Measurements from ENCODE around the gene DPY19L3.
"Not testable (repeated sequence)": the region's sequence is repeated elsewhere in the genome, so short reads cannot be mapped to it uniquely, and the experiment has no call there.

DPY19L3 gene, protein sequence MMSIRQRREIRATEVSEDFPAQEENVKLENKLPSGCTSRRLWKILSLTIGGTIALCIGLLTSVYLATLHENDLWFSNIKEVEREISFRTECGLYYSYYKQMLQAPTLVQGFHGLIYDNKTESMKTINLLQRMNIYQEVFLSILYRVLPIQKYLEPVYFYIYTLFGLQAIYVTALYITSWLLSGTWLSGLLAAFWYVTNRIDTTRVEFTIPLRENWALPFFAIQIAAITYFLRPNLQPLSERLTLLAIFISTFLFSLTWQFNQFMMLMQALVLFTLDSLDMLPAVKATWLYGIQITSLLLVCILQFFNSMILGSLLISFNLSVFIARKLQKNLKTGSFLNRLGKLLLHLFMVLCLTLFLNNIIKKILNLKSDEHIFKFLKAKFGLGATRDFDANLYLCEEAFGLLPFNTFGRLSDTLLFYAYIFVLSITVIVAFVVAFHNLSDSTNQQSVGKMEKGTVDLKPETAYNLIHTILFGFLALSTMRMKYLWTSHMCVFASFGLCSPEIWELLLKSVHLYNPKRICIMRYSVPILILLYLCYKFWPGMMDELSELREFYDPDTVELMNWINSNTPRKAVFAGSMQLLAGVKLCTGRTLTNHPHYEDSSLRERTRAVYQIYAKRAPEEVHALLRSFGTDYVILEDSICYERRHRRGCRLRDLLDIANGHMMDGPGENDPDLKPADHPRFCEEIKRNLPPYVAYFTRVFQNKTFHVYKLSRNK

DNA sequence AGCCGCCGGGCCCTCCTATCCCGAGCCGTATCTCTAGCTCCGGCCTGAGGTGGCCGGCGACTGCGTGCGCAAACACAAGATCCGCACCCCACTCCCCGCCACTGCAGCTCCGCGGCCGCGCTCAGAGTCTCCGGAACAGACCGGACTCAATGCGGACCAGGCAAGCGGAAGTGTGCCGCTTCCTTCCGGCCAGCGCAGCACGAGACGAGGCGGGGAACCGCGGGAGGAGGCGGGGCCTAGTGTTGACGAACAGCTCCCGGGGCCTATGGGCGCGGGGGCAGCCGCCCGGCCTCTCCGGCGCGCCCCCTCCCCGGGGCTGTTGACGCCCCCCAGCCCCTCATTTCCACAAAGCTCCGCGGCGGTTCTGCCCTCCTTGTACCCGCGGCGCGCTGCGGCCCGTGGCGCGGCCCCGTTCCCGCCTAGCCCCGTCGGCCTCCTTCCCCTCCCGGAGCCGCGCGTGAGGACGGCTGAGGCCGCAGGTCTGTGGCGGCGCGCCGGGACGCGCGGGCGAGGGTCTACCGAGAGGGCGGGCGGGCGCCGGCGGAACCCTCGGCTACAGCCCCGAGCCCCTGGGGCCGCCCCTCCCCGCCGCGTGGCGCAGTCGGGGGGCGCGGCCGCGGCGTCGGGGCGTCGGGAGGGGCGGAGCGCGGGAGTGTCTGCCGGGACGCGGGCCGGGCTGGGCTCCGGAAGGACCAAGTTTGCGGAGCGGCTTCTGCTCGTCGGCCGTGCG is at the start of gene DPY19L3:
DPY19L3 (plus strand) TSS at position 340 of the 730 bp plus-strand sequence. CDS start 2,484 bp downstream, outside the sequence.
- DNase-seq (ENCODE audit: low read depth): peak; percentile 75
- peak within 1 kb of the TSS; percentile 82 for H3K4me3 ChIP-seq (ENCODE audit: low read depth, low read length)

DNA sequence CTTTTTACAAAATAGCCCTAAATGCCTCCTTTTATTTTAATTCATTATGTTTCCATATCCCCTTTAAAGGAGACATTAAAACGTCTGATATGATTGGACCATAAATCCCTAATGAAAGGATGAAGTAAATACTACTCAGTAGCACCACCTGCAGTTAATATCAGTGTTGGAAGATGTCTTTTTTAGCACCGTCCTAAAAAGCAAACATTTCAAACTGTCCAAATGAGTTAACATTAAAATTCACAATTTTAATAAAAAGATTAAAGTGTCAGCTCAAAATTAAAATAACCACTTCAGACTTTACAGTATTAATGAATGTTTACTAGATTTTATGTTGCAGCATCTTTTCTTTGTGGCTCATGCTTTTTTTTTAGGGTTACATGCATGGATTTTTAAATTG is 47.9 kb upstream of the DPY19L3 start:
- DNase-seq (ENCODE audit: low read depth): no peak
- no peak overlapping the region for H3K4me3 ChIP-seq (ENCODE audit: low read depth, low read length)

DNA sequence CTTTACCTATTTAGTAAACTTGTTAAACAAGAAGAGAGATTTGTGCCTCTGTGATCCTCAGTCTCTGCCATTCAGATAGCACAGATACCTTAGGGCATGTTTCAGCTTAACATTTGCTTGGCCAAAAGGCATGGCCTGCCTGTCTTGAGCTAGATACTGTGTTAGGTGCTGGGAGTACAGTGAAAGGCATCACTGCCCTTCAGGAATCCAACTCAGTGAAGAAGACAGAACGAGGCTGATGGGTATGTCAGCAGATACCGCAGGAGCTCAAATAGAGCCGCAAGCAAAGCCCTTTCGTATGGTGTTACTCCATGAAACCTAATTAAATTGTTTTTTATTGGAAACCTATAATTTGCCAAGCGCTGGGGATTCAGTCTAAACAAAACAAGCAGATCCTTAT is 47.2 kb upstream of the DPY19L3 start:
- DNase-seq (ENCODE audit: low read depth): no peak
- no peak overlapping the region for H3K4me3 ChIP-seq (ENCODE audit: low read depth, low read length)

DNA sequence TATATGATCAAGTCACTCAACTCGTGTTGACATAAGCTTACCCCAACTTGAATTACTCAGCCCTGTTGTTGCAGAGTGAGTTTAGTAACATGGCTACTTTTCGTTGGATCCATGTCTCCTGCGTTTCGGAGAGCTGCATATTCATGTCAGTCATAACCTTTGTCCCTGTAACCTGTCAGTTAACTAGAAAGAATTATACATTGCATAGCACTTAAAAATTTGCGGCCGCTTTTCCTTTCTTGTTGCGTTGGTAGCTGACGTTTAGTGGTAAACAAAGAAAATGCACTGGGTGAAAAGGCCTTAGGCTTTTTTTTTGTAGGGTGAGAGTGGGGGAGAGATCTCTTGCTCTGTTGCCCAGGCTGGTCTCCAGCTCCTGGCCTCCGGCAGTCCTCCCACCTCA is 46.0 kb upstream of the DPY19L3 start:
- no peak overlapping the region for H3K4me3 ChIP-seq (ENCODE audit: low read depth, low read length)
- DNase-seq (ENCODE audit: low read depth): no peak

DNA sequence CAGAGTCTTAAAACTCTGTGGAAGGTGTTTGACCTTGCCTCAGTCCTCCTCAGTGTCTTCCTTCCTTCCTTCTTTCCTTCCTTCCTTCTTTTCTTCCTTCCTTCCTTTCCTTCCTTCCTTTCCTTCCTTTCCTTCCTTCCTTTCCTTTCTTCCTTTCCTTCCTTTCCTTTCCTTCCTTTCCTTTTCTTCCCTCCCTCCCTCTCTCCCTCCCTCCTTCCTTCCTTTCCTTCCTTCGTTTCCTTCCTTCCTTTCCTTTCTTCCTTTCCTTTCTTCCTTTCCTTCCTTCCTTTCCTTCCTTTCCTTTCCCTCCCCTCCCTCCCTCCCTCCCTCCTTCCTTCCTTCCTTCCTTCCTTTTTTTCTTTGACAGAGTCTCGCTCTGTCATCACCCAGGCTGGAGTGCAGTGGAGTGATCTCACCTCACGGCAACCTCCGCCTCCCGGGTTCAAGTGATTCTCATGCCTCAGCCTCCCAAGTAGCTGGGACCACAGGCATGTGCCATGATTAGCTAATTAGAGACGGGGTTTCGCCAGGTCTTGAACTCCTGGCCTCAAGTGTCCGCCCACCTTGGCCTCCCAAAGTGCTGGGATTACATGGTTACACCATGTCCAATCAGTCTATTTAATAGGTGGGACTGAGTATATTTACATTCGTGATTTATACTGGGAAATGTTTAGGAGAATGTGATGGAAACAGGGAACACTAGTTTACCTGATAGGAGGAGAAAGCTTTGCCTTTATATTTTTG is 43.8 kb upstream of the DPY19L3 start:
- H3K4me3 ChIP-seq (ENCODE audit: low read depth, low read length): no peak overlapping the region
- no peak for DNase-seq (ENCODE audit: low read depth)

DNA sequence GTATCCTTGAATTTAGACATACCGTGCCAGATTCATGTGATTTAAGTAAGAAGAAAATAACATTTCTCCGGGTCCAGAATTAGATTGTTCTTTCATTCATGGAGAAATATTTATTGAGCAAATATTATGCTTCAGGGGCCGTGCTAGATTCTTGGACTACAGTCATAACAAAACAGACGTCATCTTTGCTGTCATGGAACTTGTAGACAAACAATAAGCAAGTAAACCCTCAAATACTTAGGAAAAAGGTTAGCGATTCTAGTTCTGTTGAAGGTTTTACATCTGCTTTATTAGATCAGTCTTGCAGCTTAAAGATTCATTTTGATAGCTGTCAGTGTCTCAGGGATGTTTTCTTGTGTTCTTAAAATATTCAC is 43.3 kb upstream of the DPY19L3 start:
- DNase-seq (ENCODE audit: low read depth): no peak

DNA sequence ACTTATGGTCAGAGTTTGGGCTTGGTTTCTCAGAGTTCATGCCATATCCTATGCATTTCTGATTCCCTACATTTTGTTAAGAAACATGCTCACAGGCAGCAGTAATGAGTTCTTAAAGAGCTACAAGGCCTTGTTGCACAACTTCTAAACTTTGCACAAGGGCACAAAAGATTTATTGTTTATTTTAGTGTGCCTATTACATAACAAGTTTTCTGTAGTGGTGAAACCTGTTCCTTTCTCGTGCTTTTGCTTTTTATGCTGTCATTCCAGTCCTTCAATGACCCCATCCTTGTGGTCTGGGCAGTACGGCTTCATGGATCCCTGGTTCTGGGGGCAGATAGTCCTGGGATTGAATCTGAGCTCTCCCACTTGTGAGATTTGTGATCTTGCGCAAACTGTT is 42.4 kb upstream of the DPY19L3 start:
- no peak for DNase-seq (ENCODE audit: low read depth)
- no peak overlapping the region for H3K4me3 ChIP-seq (ENCODE audit: low read depth, low read length)

More for the DNA sequence above, 43.3 kb upstream of the DPY19L3 start:
- H3K4me3 ChIP-seq (ENCODE audit: low read depth, low read length): no peak overlapping the region

DNA sequence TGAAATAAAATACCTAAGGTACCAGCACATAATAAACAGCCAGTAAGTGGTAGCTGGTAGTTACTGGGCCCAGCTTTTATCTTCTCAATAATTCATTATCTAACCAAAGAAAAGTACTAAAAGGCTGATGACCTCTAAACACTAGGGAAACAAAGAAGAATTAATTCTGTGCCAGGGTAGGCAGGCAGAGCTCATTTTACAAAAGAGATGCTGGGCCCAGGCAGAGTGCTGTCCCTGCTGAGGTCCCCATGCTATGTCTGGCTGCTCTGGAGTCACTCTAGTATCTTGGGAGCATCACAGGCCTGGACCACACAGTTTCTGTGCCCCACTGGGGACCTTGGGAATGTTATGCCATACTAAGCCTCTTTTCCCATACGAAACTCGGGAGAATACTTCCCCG is 41.9 kb upstream of the DPY19L3 start:
- no peak overlapping the region for H3K4me3 ChIP-seq (ENCODE audit: low read depth, low read length)
- DNase-seq (ENCODE audit: low read depth): no peak

DNA sequence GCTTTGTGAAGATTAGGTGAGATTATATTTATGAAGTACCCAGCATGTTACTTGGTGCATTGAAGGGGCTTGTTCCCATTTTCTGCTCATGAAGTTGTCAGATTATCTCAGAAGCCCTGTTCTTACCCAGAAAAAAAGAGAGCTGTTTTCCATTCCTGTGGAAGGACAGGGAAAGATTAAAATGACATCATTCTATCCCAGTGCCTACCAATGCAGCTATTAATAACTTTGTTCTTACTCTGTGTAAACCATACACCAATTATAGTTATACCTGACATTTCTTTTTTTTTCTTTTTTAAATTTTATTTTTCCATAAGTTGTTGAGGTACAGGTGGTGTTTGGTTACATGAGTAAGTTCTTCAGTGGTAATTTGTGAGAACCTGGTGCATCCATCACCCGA is 41.5 kb upstream of the DPY19L3 start:
- DNase-seq (ENCODE audit: low read depth): no peak
- no peak overlapping the region for H3K4me3 ChIP-seq (ENCODE audit: low read depth, low read length)

DNA sequence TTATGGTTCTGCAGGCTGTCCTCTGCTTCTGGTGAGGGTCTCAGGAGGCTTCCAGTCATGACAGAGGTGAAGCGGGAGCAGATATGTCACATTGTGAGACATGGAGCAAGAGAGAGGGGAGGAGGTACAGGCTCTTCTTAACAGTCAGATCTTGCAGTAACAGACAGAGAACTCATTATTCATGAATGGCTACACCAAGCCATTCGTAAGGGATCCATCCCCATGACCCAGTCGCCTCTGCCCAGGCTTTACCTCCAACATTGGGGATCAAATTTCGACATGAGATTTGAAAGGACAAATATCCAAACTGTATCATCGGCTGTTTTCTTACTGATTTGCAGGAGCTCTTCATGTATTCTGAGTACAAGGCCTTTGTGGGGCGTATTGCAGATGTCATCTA is 38.5 kb upstream of the DPY19L3 start:
- H3K4me3 ChIP-seq (ENCODE audit: low read depth, low read length): no peak overlapping the region
- no peak for DNase-seq (ENCODE audit: low read depth)

DNA sequence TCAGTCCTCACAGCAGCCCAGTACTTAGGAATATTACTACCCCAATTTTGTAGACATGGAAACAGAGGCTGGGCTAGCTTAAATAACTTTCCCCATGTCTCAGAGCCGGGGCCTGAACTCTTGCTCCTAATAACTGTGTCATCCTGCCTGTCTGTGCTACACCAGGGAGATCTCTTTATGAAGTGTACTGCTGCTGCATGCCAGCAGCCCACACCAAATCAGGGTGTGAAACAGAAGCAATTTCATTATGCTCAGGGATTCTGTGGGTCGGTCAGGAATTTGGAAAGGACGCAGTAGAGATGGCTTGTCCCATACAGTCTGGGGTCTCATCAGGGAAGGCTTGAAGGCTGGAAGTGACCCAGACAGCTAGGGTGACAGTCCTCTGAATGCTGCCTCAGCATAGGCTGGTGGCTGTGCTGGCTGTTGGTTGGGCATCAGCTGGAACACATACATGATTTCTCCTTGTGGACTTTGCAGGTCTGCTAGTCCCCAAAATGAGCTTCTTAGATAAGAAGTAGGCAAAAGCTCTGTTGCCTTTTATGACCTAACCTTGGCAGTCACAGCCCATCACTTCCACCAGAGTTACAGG is 37.5 kb upstream of the DPY19L3 start:
- H3K4me3 ChIP-seq (ENCODE audit: low read depth, low read length): no peak overlapping the region
- DNase-seq (ENCODE audit: low read depth): no peak

DNA sequence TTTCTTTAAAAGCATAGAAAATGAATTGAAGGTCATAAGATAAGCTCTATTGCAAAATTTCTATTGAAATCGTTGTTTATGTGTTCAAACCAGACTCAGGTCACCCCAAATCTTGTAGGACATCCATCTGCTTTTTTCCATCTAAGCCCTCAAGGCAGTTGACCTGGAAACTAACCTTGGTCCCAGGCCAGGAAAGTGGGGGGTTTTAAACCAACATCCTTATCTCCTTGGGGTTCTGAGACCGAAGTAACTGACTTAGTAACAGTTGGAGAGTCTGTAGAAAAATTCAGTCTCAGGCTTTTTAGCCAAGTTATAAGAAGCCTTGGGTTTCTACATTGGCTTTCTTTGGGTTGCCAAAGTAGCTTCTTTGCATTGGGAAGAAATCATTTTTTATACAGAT is 36.8 kb upstream of the DPY19L3 start:
- H3K4me3 ChIP-seq (ENCODE audit: low read depth, low read length): no peak overlapping the region
- DNase-seq (ENCODE audit: low read depth): no peak

DNA sequence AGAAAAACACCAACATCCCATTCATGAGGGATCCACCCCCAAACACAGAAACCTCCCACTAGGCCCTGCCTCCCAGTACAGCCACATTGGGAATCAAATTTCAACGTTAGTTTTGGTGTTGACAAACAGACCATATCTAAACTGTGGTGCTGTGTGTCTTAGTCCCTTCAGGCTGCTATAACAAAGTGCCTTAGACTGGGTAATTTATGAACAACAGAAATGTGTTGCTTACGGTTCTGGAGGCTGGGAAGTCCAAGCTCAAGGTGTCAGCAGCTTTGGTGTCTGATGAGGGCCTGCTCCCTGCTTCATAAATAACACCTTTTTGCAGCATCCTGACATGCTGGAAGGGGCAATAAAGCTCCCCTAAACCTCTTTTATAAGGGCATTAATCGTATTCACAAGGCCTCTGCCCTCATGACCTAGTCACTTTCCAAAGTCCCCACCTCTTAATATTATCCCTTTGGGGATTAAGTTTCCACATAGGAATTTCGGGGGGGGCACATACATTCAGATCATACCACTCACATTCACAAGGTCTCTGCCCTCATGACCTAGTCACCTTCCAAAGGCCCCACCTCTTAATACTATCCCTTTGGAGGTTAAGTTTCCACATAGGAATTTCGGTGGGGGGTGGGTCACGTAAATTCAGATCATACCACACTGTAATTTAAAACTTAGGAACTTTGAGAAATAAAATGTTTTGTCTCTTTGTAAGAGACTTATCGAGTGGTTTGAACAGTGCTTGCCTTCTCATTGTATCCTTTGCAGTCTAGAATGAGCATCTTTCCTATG is 32.6 kb upstream of the DPY19L3 start:
- H3K4me3 ChIP-seq (ENCODE audit: low read depth, low read length): no peak overlapping the region
- no peak for DNase-seq (ENCODE audit: low read depth)

DNA sequence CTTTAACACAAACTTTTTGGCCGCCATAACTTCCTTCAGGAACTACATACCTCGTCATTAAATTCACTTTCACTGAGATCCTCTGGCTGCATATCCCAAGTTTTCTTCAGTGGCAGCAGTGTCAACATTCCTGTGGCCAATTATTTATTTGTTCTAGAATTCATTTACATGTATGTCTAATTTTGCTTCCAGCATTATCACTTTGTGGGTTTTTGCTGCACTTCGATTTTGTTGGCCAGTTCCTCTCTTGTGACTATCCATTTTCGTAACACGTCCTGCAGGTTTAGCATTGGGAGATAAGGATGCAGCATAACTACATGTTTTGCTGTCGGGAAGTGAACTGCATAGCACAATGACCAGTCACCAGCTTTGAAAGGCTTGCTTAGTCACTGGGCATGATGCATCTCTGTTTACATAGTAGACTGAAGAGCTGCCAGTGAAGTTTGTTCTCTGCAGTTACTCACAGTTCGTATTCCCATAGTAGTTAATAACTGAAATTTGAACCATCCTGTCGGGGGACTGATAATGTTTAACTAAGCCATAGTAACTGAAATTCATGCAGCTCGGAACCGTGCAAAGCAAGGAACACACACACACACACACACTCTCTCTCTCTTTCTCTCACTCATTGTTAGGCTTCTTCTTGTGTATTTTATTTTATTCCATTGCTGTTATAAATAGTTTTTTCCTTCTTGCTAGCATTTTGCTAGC is 31.8 kb upstream of the DPY19L3 start:
- peak; percentile 97 for DNase-seq (ENCODE audit: low read depth)
- H3K4me3 ChIP-seq (ENCODE audit: low read depth, low read length): no peak overlapping the region

DNA sequence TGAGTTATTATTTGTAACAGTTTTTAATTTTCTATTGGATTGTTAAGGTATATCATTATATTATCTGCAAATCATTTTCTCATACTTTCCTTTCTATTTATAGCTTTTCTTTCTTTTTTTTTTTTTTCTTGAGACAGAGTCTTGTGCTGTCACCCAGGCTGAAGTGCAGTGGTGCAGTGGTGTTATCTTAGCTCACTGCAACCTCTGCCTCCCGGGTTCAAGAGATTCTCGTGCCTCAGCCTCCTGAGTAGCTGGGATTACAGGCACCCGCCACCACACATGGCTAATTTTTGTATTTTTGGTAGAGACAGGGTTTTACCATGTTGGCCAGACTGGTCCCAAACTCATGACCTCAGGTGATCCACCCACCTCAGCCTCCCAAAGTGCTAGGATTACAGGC is 31.2 kb upstream of the DPY19L3 start:
- not testable (repeated sequence) for DNase-seq (ENCODE audit: low read depth)

DNA sequence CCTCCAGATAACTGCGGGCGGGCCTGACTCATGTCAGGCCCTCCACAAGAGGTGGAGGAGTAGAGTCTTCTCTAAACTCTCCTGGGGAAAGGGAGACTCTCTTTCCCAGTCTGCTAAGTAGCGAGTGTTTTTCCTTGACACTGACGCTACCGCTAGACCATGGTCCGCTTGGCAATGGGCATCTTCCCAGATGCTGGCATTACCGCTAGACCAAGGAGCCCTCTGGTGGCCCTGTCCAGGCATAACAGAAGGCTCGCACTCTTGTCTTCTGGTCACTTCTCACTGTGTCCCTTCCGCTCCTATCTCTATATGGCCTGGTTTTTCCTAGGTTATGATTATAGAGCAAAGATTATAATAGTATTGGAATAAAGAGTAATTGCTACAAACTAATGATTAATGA is 28.5 kb upstream of the DPY19L3 start:
- H3K4me3 ChIP-seq (ENCODE audit: low read depth, low read length); DNase-seq (ENCODE audit: low read depth): not testable (repeated sequence)

More for the DNA sequence above, 31.2 kb upstream of the DPY19L3 start:
- H3K4me3 ChIP-seq (ENCODE audit: low read depth, low read length): not testable (repeated sequence)

DNA sequence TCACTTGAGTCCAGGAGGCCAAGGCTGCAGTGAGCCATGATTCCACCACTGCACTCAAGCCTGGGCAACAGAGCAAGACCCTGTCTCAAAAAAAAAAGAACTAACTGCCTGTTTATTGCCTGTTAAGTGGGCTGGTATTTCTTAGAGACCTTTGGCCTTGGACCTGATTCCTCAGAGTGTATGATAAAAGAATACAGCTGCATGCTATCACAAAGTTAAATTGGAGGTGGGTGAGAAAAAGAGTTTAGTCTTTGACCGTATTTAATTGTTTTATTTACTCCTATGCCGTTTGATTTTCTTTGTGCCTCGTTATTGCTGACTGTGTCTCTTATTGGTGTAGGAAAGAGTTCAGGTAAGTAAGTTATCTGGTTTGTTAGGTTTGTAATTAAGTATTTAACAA is 25.3 kb upstream of the DPY19L3 start:
- no peak overlapping the region for H3K4me3 ChIP-seq (ENCODE audit: low read depth, low read length)
- no peak for DNase-seq (ENCODE audit: low read depth)

Data from skeletal muscle cell (primary cell).